Panc1 (cell line): ENCODE results near the gene PDE4B. TPM values are rescaled to one million over a fixed set of nuclear protein-coding genes. Genes with fewer than 3 reads are reported as not detected.

ENCODE experiments used
- ATAC-seq: fragments of 200-7000 bp; cut with Tn5 transposase; 2 replicates; pipeline ENCODE4 v1.9.1; 2020; ENCODE audit warnings: mild to moderate bottlenecking, moderate library complexity
- BruUV-seq: library from RNA; stranded (reverse); fragments of 400-500 nt; replicated peaks from 2 replicates; lab custom pipeline; 2021; lab: Mats Ljungman, UMichigan
- CTCF ChIA-PET: fragments of 300-600 bp; sonication (Branson Sonifier 250); formaldehyde crosslinking; loops from one replicate; lab custom pipeline; 2022; ENCODE audit warnings: antibody characterized with exemption; lab: Charles Lee
- POLR2A ChIA-PET: fragments of 300-600 bp; sonication (Branson Sonifier 250); formaldehyde crosslinking; loops from one replicate; lab custom pipeline; 2022; ENCODE audit warnings: antibody characterized with exemption; lab: Charles Lee
- DNase-seq: peaks from one replicate; pipeline ENCODE4 v3.0.0-alpha.2; 2010; ENCODE audit warnings: low read depth, low spot score
- H3K27ac ChIP-seq: 2 replicates; pipeline ENCODE4 v1.5.1; 2011; ENCODE audit warnings: mild to moderate bottlenecking, low read length, inconsistent platforms
- H3K27me3 ChIP-seq: fragments of 200-500 bp; sonication (Bioruptor generic); 2 replicates; pipeline ENCODE4 v1.6.0; 2014; ENCODE audit warnings: low read length, inconsistent platforms; ENCODE audit not compliant: control insufficient read depth, insufficient read depth
- H3K36me3 ChIP-seq: fragments of 200-500 bp; sonication (Bioruptor generic); 2 replicates; pipeline ENCODE4 v1.5.1; 2014; ENCODE audit warnings: inconsistent platforms, mild to moderate bottlenecking, low read length, moderate library complexity; ENCODE audit not compliant: control insufficient read depth, insufficient read depth
- H3K4me1 ChIP-seq: 2 replicates; pipeline ENCODE4 v1.5.1; 2011; ENCODE audit warnings: inconsistent platforms, mild to moderate bottlenecking, low read length, moderate library complexity; ENCODE audit not compliant: control insufficient read depth, insufficient read depth
- H3K4me3 ChIP-seq, 2 experiments: 2 replicates each; pipeline ENCODE4 v1.5.1; 2011 to 2012; ENCODE audit warnings: low read depth in 2 of 2, low read length in 2 of 2, mild to moderate bottlenecking in 2 of 2, inconsistent platforms in 1 of 2, moderate library complexity in 1 of 2
- H3K9me3 ChIP-seq: fragments of 200-500 bp; sonication (Bioruptor generic); 2 replicates; pipeline ENCODE4 v1.5.1; 2014; ENCODE audit warnings: low read depth, mild to moderate bottlenecking, inconsistent platforms, low read length, moderate library complexity; ENCODE audit not compliant: control insufficient read depth, insufficient read depth
- POLR2AphosphoS5 ChIP-seq: IDR thresholded peaks from 2 replicates; pipeline ENCODE4 v1.6.1; 2012; ENCODE audit warnings: mild to moderate bottlenecking, low read depth, low read length, moderate library complexity
- SIN3A ChIP-seq: IDR thresholded peaks from 2 replicates; pipeline ENCODE4 v1.6.1; 2012; ENCODE audit warnings: low read depth, mild to moderate bottlenecking, low read length, moderate library complexity, borderline replicate concordance; ENCODE audit not compliant: insufficient read depth
- TCF7L2 ChIP-seq: IDR thresholded peaks from 2 replicates; pipeline ENCODE4 v1.6.1; 2011; ENCODE audit warnings: mild to moderate bottlenecking, low read depth, low read length, inconsistent platforms
- in situ Hi-C: cut with HindIII; loops from 2 replicates; pipeline ENCODE4 v1.10.0; 2016; ENCODE audit warnings: low sequenced_read_pairs, low pct_unique_long_range_greater_than_20kb
- intact Hi-C: fragments of 100-400 bp; cut with micrococcal nuclease; formaldehyde crosslinking; loops from one replicate; pipeline ENCODE4 v1.10.0; 2022; ENCODE audit not compliant: unreplicated experiment
- total RNA-seq: library from RNA; stranded (reverse); gene quantifications from one replicate; pipeline ENCODE4 v1.2.1, GENCODE V29; 2021; ENCODE audit not compliant: unreplicated experiment
- TF ChIP-seq, protein P1 (sequence below), 2 experiments: IDR thresholded peaks; 2 replicates each; pipeline ENCODE4 v1.6.1; 2011 to 2012; ENCODE audit warnings: low read depth in 2 of 2, control low read depth in 1 of 2, low read length in 1 of 2, mild to moderate bottlenecking in 1 of 2, moderate library complexity in 1 of 2; ENCODE audit not compliant: insufficient read depth in 1 of 2
- TF ChIP-seq, protein P2 (sequence below): fragments of 450-650 bp; IDR thresholded peaks from 2 replicates; pipeline ENCODE4 v1.5.1; 2017; ENCODE audit warnings: mild to moderate bottlenecking

PDE4B gene
- total RNA-seq, 1 experiment from 2014 or later, result 0.26 TPM

GRCh38 chr1:66276218-66276617 lies 483.5 kb downstream of the PDE4B start:
- Histone ChIP-seq H3K9me3 (no peaks in the 10 kb centered on the region), H3K36me3 (no peaks in the 10 kb centered on the region), H3K27ac (no peak overlapping the region), H3K27me3 (no peaks in the 10 kb centered on the region), H3K4me3 (no peak overlapping the region), H3K4me1 (no peaks in the 10 kb centered on the region)
- in situ Hi-C loops (no loop called here), intact Hi-C loops (no loop called here)
- ATAC-seq (no peak), DNase-seq (no peak)
- TF ChIP-seq SIN3A (no peak), TCF7L2 (no peak), POLR2AphosphoS5 (no peak)
- TF ChIP-seq, protein P1, sequence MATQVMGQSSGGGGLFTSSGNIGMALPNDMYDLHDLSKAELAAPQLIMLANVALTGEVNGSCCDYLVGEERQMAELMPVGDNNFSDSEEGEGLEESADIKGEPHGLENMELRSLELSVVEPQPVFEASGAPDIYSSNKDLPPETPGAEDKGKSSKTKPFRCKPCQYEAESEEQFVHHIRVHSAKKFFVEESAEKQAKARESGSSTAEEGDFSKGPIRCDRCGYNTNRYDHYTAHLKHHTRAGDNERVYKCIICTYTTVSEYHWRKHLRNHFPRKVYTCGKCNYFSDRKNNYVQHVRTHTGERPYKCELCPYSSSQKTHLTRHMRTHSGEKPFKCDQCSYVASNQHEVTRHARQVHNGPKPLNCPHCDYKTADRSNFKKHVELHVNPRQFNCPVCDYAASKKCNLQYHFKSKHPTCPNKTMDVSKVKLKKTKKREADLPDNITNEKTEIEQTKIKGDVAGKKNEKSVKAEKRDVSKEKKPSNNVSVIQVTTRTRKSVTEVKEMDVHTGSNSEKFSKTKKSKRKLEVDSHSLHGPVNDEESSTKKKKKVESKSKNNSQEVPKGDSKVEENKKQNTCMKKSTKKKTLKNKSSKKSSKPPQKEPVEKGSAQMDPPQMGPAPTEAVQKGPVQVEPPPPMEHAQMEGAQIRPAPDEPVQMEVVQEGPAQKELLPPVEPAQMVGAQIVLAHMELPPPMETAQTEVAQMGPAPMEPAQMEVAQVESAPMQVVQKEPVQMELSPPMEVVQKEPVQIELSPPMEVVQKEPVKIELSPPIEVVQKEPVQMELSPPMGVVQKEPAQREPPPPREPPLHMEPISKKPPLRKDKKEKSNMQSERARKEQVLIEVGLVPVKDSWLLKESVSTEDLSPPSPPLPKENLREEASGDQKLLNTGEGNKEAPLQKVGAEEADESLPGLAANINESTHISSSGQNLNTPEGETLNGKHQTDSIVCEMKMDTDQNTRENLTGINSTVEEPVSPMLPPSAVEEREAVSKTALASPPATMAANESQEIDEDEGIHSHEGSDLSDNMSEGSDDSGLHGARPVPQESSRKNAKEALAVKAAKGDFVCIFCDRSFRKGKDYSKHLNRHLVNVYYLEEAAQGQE (IDR thresholded peaks at IDR 0.05; ENCODE audit: insufficient read depth in 1 of 2, low read depth in 2 of 2, low read length in 1 of 2), result no peak
- TF ChIP-seq, protein P2, sequence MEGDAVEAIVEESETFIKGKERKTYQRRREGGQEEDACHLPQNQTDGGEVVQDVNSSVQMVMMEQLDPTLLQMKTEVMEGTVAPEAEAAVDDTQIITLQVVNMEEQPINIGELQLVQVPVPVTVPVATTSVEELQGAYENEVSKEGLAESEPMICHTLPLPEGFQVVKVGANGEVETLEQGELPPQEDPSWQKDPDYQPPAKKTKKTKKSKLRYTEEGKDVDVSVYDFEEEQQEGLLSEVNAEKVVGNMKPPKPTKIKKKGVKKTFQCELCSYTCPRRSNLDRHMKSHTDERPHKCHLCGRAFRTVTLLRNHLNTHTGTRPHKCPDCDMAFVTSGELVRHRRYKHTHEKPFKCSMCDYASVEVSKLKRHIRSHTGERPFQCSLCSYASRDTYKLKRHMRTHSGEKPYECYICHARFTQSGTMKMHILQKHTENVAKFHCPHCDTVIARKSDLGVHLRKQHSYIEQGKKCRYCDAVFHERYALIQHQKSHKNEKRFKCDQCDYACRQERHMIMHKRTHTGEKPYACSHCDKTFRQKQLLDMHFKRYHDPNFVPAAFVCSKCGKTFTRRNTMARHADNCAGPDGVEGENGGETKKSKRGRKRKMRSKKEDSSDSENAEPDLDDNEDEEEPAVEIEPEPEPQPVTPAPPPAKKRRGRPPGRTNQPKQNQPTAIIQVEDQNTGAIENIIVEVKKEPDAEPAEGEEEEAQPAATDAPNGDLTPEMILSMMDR, result no peak
- ChIA-PET CTCF (no interaction called here), POLR2A (no interaction called here)
- BruUV-seq, result no TSS peak

DNA sequence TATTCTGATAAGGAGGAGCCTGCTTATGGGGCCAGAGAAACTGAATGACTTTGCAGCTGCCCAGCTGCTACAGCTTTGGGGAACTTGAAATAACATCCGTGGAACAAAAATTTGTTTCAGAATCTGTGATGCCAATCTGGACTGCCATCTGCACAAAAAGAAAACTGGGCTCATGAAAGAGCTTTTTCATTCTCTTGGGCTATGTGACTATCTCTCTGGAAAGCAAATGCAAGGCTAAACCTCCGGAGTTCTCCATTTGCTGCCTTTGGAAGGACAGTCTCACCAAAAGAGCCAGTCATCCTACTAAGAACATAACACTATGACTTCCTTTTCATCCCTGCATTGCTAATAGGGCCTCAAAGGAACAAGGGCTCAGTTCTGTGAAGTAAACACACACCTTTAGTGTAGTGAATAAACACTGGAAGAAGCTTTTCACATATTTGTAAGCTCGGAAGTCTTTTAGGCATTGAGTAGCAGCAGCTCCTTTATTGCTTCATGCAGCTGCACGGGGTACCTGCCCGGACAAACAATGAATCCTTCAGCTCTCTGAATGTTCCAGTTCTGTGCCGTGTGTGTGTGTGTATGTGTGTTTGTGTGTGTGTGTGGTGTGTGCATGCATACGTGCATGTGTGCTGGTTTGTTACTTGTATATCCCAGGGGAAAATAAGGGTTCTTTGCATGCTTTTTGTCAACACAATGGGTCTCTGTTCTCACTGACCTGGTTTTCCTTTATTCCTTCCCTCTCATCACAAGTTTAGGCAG lies 485.7 kb downstream of the PDE4B start:
- no peaks in the 10 kb centered on the region for H3K36me3 ChIP-seq
- H3K9me3 ChIP-seq, result no peaks in the 10 kb centered on the region
- no peaks in the 10 kb centered on the region for H3K4me1 ChIP-seq
- TF ChIP-seq, protein P2, result no peak
- TF ChIP-seq POLR2AphosphoS5 (no peak), SIN3A (no peak), TCF7L2 (no peak)
- TF ChIP-seq, protein P1 (IDR thresholded peaks at IDR 0.05; ENCODE audit: insufficient read depth in 1 of 2, low read depth in 2 of 2, low read length in 1 of 2), result no peak
- H3K27ac ChIP-seq, result no peak overlapping the region
- ATAC-seq (no peak), DNase-seq (no peak)
- no peaks in the 10 kb centered on the region for H3K27me3 ChIP-seq
- no TSS peak for BruUV-seq
- in situ Hi-C loops (no loop called here), intact Hi-C loops (no loop called here)
- H3K4me3 ChIP-seq, result no peak overlapping the region
- POLR2A ChIA-PET, result interaction anchor here (0.9 kb wide), 1 partner anchor 30 kb away, joined by 3 read pairs; no protein-coding TSS in a partner anchor
- CTCF ChIA-PET, result no interaction called here
